Right atrium auricular region (tissue), 2 donors: ENCODE data around the gene ATP2C1. TPM values are rescaled to one million over a fixed set of nuclear protein-coding genes. Genes with fewer than 3 reads are reported as not detected.

ENCODE experiments used
- DNase-seq: peaks from one replicate; pipeline ENCODE4 v3.0.0-alpha.2; 2019; ENCODE audit warnings: low spot score
- H3K27ac ChIP-seq, 2 donors: fragments of 200-600 bp; sonication (generic); 1 replicate in 1 of 2; 2 replicates in 1 of 2; pipeline ENCODE4 v1.5.1; 2016 to 2019
- H3K27me3 ChIP-seq, 2 donors: fragments of 200-600 bp; sonication (generic); one replicate each; pipeline versions ENCODE4 v1.5.1 to v1.6.0; 2017 to 2019
- H3K36me3 ChIP-seq: fragments of 200-600 bp; sonication (generic); one replicate; pipeline ENCODE4 v1.5.1; 2016
- H3K4me1 ChIP-seq, 2 donors: fragments of 200-600 bp; sonication (generic); one replicate each; pipeline versions ENCODE4 v1.5.1 to v1.6.0; 2017 to 2019
- H3K4me3 ChIP-seq, 2 donors: fragments of 200-600 bp; sonication (generic); 1 replicate in 1 of 2; 2 replicates in 1 of 2; pipeline ENCODE4 v1.5.1; 2017 to 2019; ENCODE audit warnings: mild to moderate bottlenecking in 1 of 2, moderate library complexity in 1 of 2
- H3K9me3 ChIP-seq, 2 donors: fragments of 200-600 bp; sonication (generic); one replicate each; pipeline ENCODE4 v1.5.1; 2019
- total RNA-seq, 2 donors: library from RNA; depleted of rRNA; stranded (reverse); fragments of >200 nt; gene quantifications; one replicate each; pipeline ENCODE4 v1.1.0, GENCODE V29; 2016
- TF ChIP-seq, protein P1 (sequence below), 2 donors: fragments of 200-600 bp; sonication (generic); IDR thresholded peaks; one replicate each; pipeline ENCODE4 v1.5.1; 2019; ENCODE audit warnings: antibody characterized with exemption in 2 of 2

ATP2C1 gene
- total RNA-seq, 2 donors from 2014 or later: 49.8 to 51.8 TPM

DNA sequence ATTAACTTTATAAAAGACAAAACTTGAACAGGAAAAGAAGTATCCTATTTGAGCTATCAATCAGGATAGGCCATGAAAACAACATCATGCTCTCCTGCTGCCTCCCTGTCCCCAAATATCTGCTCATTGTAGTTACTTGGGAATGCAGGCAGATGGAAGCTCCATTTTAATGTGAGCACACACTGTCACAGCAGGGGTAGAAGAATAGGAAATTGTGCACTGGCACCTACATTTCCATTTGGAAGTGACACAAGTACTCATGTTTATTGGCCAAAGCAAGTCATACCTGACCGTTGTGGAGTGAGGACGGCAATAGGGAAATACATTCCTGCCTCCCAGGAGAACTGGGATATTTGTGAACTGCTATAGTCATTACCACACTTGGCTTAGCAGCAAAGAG is 80.3 kb downstream of the ATP2C1 start:
- H3K4me3 ChIP-seq: no peak overlapping the region
- no peak for DNase-seq
- H3K27me3 ChIP-seq: no peaks in the 10 kb centered on the region
- no peak overlapping the region for H3K27ac ChIP-seq
- H3K9me3 ChIP-seq: no peaks in the 10 kb centered on the region
- TF ChIP-seq, protein P1, sequence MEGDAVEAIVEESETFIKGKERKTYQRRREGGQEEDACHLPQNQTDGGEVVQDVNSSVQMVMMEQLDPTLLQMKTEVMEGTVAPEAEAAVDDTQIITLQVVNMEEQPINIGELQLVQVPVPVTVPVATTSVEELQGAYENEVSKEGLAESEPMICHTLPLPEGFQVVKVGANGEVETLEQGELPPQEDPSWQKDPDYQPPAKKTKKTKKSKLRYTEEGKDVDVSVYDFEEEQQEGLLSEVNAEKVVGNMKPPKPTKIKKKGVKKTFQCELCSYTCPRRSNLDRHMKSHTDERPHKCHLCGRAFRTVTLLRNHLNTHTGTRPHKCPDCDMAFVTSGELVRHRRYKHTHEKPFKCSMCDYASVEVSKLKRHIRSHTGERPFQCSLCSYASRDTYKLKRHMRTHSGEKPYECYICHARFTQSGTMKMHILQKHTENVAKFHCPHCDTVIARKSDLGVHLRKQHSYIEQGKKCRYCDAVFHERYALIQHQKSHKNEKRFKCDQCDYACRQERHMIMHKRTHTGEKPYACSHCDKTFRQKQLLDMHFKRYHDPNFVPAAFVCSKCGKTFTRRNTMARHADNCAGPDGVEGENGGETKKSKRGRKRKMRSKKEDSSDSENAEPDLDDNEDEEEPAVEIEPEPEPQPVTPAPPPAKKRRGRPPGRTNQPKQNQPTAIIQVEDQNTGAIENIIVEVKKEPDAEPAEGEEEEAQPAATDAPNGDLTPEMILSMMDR (IDR thresholded peaks at IDR 0.05): no peak
- no peaks in the 10 kb centered on the region for H3K4me1 ChIP-seq
- H3K36me3 ChIP-seq: peaks cover 18% of the 10 kb centered on the region

DNA sequence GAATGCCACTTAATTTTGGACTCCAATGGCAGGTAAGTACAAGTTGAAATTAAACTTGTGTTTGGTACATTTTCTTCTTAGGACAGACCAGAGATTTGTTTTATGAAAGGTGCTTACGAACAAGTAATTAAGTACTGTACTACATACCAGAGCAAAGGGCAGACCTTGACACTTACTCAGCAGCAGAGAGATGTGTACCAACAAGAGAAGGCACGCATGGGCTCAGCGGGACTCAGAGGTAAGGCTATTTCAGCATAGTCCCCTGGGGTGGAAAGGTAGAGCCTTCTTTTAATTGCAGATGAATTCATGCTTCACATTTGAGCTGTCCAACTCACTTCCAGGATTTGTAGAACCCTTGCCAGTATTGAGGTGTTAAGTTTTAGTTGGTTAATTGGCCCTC is 81.4 kb downstream of the ATP2C1 start:
- peaks cover 18% of the 10 kb centered on the region for H3K36me3 ChIP-seq
- TF ChIP-seq, protein P1 (IDR thresholded peaks at IDR 0.05): no peak
- H3K27ac ChIP-seq: no peak overlapping the region
- no peaks in the 10 kb centered on the region for H3K27me3 ChIP-seq
- H3K9me3 ChIP-seq: no peaks in the 10 kb centered on the region
- H3K4me1 ChIP-seq: no peaks in the 10 kb centered on the region
- DNase-seq: no peak
- no peak overlapping the region for H3K4me3 ChIP-seq

DNA sequence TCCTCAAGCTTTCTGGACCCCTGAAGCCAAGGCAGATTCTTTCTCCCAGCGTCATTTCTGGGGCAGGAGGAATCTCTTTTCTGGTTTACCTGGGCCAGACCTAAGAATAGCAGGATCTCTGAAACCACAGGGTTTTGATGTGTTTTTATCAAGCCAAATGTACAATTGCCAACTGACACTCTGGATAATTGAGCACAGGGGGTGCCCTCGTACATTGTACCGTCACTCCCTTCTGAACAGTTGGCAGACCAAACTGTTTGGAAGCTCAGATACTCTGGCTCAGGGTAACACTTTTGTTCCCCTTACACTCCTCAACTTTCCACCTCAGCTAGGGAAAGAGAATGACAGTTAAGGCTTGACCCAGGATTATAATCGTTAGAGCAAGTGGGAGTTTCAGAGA is 82.8 kb downstream of the ATP2C1 start:
- no peak for DNase-seq
- Histone ChIP-seq H3K9me3 (no peaks in the 10 kb centered on the region), H3K27ac (no peak overlapping the region), H3K36me3 (peaks cover 14% of the 10 kb centered on the region), H3K4me1 (no peaks in the 10 kb centered on the region), H3K4me3 (no peak overlapping the region), H3K27me3 (no peaks in the 10 kb centered on the region)
- TF ChIP-seq, protein P1 (IDR thresholded peaks at IDR 0.05): no peak

DNA sequence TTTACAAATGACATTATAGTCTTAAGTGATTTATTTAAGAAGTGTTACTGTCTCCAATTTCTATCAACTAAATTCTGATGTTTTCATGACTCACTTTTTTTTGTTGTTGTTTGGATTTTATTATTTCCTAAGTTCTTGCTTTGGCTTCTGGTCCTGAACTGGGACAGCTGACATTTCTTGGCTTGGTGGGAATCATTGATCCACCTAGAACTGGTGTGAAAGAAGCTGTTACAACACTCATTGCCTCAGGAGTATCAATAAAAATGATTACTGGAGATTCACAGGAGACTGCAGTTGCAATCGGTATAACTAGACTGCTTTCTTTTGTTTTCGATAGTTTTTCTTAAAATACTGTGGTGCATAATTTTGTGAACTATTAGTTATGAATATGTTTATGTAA is 85.2 kb downstream of the ATP2C1 start:
- H3K9me3 ChIP-seq: no peaks in the 10 kb centered on the region
- no peaks in the 10 kb centered on the region for H3K27me3 ChIP-seq
- peaks cover 13% of the 10 kb centered on the region for H3K36me3 ChIP-seq
- no peak overlapping the region for H3K27ac ChIP-seq
- no peak for DNase-seq
- TF ChIP-seq, protein P1 (IDR thresholded peaks at IDR 0.05): no peak
- H3K4me3 ChIP-seq: no peak overlapping the region
- no peaks in the 10 kb centered on the region for H3K4me1 ChIP-seq

DNA sequence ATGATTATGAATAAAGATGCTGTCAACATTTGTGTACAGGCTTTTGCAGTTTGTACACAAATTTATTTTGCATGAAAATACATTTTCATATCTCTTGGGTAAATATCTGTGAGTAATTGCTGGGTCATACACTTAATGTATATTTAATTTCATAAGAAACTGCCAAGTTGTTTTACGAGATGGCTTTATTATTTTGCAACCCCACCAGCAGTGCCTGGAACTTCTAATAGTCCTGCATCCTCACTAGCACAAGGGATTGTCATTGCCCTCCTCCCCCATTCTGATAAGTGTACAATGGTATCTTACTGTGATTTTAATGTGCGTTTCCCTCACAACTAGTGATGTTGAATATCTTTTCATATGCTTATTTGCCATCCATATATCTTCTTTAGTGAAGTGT is 87.6 kb downstream of the ATP2C1 start:
- H3K4me3 ChIP-seq: no peak overlapping the region
- H3K36me3 ChIP-seq: peaks cover 13% of the 10 kb centered on the region
- DNase-seq: no peak
- H3K4me1 ChIP-seq: no peaks in the 10 kb centered on the region
- no peaks in the 10 kb centered on the region for H3K9me3 ChIP-seq
- H3K27me3 ChIP-seq: no peaks in the 10 kb centered on the region
- TF ChIP-seq, protein P1 (IDR thresholded peaks at IDR 0.05): no peak
- H3K27ac ChIP-seq: no peak overlapping the region

DNA sequence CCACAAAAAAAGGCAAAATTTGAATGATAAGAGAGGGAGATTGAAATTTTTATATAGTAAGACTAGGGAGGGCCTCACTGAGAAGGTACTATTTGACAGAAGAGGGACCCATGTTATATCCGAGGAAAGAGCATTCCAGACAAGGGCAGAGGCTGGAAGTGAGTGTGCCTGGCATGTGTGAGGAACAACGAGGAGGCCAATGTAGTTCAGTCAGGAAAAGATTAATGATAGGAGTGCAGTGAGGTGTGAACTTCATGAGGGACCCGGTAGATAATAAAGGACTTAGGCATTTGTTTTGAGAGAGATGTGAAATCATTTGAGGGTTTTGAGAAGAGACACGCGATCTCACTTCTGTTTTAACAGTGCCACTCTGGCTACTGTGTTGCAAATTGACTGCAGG is 96.4 kb downstream of the ATP2C1 start:
- DNase-seq: no peak
- TF ChIP-seq, protein P1 (IDR thresholded peaks at IDR 0.05): no peak
- peaks cover 12% of the 10 kb centered on the region for H3K36me3 ChIP-seq
- no peak overlapping the region for H3K4me3 ChIP-seq
- H3K4me1 ChIP-seq: no peaks in the 10 kb centered on the region
- H3K27ac ChIP-seq: no peak overlapping the region
- H3K9me3 ChIP-seq: no peaks in the 10 kb centered on the region
- no peaks in the 10 kb centered on the region for H3K27me3 ChIP-seq
